NCI-H748 treated with DMSO at 0.1 percent for 48 hours (cell line): ENCODE data around the gene CD80.

Source experiments
- DNase-seq: peaks from one replicate; lab custom pipeline; 2025; lab: John Stamatoyannopoulos, UW

The CD80 gene

GRCh38 chr3:119543147-119543546 is 16.3 kb downstream of the CD80 start:
- no peak for DNase-seq

- no peak for DNase-seq
These were observed 17.1 kb downstream of the CD80 start for GRCh38 chr3:119542168-119542767.

GRCh38 chr3:119541547-119541946 is 17.9 kb downstream of the CD80 start:
- no peak for DNase-seq

- DNase-seq, result no peak
These were observed 20.6 kb downstream of the CD80 start for GRCh38 chr3:119538772-119539171.

GRCh38 chr3:119536757-119537156 is 22.7 kb downstream of the CD80 start:
- no peak for DNase-seq

DNA sequence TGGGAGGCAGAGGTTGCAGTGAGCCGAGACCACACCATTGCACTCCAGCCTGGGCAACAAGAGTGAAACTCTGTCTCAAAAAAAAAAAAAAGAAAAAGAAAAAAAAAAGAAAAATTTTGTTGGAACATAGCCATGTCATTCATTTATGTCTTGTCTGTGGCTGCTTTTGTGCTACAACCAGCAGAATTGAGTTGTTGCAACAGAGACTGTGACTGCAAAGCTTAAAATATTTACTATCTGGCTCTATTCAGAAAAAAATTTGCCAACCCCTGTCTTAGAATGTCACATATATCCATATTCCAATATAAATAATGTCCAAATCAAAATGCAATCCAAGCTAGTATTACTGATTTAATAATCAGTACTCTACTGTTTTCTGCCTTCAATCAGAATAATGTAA is 25.1 kb downstream of the CD80 start:
- no peak for DNase-seq

DNA sequence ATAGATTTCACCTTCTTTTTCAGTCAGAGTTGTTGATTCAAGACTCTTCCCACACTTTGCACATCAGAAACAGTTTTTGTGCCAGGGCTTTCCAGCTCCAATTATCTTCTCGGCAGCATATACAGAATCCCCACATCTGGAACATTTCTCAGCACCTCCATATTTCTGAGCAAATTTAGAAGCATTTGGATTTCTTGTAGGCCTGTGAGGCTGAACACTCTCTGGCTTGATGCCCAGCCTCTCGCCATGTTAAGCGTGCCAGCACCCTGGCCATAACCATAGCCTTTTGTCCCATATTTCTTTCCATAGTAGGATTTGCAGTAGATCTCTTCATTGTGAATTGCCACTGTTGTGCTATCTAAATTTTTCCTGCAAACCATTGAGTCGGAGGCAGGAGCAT is 28.3 kb downstream of the CD80 start:
- DNase-seq, result no peak

DNA sequence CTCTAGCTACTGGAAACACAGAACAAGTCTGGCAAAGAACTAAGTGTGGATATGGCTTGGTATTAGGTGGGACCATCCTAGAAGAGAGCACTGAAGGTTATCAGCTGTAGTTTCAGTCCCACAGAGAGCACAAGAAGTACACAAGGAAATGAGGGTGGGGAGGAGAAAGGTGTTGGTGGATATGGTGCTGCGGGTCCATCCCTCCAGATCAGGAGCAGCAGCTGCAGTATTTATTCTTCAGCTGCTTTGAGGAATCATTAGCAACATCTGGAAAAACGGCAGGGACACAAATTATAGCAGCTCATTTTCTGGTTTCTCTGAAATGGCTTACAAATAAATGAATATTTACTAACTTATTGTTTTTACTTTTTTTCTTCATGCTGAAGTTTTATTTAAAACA is 29.0 kb downstream of the CD80 start:
- no peak for DNase-seq

- no peak for DNase-seq
These were observed 29.5 kb downstream of the CD80 start for GRCh38 chr3:119529883-119530282.

DNA sequence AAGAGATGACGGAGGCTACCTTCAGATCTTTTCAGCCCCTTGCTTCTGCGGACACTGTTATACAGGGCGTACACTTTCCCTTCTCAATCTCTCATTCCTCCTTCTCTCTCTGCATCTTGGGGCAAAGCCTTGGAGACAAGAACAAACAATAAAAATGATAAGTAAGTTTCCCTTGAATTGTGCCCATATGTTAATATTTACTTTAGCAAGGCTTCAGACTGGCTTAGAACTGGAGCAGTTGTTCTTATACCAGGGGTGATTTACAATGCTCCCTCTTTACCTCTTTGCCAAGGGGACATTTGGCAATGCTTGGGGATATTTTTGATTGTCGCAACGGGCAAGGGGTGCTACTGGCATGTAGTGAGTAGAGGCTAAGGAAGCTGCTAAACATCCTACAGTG is 31.7 kb downstream of the CD80 start:
- no peak for DNase-seq

DNA sequence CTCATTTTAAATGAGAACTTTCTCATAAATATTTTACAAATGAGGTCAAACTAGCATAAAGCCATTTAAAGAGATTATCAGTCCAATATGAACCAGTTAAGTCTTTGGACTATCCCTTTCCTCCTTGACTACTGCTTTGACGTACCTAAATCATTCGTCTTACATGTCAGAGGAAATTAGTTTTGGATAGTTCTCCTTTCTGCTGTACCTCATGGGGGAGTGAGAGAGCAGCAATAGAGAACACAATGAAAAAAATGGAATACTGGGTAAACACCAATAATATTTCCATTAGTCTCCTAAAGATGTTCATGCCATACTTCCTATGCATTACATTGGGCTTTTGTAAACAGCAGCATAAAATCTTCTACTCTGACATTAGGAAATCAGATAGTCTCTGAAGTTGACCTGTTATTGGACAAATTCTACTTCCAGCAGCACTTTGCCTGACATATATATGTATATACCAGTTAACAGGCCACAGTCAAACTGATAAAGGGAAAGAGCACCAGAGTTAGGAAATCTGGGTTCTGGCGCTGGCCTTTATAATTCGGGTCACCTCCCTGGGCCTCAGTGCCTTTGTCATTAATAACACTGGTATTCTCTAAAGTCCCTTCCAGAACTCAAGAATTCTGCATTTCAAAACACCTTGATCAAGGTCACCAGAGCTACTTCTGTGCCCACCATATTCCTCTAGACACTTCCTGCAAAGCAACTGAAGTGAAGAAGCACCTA is 34.3 kb downstream of the CD80 start:
- DNase-seq, result no peak

DNA sequence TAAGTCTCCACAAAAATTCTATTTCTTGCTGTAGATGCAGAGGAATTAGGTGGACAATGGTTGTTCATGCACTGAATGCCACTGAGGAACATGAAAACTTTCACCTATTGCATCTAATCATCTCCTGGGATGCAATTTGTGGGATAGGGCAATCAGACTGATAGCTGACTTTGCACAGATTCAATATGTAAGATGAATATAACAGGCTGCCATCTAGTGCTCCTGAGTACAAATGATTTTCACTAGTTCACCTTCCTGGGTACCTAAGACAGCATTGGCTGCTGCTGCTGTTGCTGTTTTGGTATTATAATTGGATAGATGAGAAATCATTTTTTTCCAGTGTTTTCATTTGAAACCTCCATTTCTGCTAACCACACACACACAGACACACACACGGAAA is 41.4 kb downstream of the CD80 start:
- no peak for DNase-seq

DNA sequence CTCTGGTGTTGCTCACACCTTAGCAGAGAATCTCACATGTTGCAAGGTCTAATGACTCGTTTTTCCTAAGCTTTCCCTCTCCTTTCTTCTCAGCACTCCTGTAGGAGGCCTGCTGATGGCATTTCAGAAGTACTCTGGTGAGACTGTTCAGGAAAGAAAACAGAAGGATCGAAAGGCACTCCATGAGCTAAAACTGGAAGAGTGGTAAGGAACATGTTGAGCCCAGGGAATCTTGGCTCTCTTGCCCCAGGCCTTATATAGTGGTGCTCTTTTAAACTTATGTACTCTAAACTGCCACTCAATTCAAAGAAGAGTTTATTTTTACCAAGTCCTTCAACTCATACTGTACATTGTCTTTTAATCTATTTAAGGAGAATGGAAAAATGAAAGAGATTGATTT is 42.3 kb downstream of the CD80 start:
- no peak for DNase-seq

DNA sequence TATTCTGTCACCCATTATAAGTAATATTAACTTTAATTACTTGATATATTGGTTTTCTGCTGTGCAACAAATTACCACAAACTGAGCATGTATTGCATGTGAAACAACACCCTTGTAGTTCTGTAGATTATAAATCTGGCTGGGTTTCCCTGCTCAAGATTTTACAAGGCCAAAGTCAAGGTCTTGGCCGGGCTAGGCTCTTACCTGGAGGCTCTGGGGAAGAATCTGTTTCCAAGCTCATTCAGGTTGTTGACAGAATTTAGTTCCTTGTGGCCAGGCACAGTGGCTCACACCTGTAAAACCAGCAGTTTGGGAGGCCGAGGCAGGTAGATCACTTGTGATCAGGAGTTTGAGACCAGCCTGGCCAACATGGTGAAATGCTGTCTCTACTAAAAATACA is 44.8 kb downstream of the CD80 start:
- no peak for DNase-seq

GRCh38 chr3:119510690-119511089 is 48.7 kb downstream of the CD80 start:
- no peak for DNase-seq

DNA sequence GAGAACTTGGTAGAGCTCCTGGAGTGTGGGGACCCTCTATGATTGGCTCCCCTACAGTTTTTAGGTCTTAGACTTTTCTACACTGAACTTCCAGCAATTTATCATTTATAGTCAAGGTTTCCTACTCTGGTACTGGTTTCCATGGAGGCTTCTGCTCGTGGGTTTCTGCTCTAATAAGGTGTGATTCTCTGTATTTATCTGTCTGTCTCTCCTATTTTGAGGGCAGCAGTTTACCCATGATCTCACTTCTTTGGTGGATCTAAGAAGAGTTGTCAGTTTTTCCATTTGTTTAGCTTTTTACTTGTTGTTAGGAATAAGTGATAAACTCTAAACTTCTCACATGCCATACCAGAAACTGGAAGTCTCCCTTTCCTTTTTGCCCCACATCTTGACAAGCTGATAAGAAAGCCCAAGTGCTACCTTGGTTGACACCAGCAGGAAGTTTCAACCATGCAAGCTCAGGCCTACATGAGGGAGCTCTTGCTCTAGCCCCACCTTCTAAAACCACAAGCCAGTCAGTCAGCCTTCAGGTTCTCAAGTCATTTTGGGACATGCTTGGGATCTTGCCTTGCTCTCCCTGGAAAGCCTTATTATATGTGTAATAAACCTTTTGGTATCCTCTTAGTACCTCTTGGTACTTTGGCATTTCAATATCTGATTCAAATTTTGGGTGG is 51.1 kb downstream of the CD80 start:
- no peak for DNase-seq

DNA sequence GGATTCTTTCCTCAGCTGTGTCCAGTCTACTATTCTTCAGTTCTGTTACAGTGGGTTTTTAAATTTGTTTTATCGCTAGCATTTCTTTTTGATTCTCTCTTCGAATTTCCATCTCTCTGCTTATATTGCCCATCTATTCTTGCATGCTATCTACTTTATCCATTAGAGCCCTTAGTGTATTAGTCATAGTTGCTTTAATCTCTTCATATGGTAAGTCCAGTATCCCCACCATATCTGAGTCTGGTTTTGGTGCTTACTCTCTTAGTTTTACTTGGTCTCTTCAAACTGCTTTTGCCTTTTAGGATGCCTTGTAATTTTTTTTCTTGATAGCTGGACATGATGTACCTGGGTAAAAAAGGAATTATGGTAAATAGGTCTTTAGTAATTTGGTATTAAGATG is 52.0 kb downstream of the CD80 start:
- no peak for DNase-seq

DNA sequence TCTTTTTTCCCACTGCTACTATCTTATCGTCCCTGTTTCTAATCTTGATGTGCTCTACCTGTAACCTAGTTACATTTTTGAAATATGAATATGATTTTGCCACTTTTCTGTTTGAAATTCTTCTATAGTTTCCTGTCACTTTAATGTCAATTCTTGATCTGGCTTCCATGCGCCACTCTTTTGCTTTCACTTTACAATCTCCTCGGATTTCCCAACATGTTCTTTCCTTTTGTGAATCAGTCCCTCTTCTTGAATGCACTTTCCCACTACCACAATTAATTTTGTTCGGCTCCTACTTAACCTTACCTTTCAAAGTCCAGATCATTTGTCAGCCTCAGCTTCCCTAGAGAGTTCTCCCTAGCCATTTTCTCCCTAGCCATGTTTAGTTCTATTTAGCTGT is 52.8 kb downstream of the CD80 start:
- DNase-seq, result no peak

DNA sequence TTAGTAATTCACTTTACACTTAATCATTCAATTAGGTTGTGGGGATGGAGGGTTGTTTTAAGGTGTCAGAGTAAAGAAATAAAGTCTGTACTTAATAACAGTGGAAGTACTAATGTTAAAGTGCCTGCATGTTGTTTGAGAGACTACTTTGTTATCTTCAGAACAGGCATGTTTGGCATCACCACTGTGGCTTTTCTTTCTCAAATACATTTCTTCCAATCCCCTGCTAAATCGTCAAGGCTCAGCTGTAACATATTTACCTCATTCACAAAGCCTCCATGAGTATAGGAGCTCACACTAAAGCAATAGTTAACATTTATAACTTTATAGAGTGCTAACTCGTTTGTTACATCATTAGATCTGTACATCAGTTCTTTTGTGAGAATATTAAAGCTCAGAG is 58.5 kb downstream of the CD80 start:
- DNase-seq, result no peak

DNA sequence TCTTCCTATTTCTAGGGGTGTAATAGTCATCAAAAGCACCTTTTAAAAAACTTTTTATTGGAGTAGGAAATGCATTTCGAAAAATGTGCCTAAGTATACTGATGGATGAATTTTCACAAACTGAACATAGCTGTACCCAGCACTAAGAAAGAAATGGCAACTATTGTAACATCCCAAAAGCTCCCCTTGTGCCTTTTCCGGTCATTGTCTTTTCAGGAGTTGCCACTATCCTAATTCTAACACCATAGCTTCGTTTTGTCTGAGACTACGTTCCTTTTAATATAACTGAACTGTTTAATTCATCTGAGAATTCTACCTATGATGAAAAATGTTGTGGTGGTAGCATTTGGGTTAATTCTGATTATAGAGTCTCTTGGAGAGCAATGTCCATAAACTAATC is 59.1 kb downstream of the CD80 start:
- no peak for DNase-seq

DNA sequence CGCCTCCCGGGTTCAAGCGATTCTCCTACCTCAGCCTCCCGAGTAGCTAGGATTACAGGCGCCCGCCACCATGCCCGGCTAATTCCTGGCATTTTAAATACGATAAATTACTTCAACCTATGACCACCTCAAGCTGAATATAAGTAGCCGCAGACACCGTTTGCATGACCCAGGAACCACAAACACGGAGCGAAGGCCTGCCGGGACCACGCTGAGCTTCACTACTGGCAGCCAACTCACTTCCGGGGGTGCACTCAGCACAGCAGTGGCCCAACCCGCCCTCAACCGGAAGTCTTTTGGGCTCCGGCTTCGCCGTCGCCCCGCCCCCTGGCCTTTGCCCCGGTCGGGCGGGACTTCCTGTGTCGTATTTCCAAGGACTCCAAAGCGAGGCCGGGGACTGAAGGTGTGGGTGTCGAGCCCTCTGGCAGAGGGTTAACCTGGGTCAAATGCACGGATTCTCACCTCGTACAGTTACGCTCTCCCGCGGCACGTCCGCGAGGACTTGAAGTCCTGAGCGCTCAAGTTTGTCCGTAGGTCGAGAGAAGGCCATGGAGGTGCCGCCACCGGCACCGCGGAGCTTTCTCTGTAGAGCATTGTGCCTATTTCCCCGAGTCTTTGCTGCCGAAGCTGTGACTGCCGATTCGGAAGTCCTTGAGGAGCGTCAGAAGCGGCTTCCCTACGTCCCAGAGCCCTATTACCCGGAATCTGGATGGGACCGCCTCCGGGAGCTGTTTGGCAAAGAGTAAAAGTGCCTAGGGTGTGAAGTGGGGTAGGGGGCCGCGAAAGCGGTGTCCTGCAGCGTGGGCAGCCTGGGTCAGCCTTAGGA is 61.0 kb downstream of the CD80 start, which contains the start of gene TIMMDC1:
Gene TIMMDC1, plus strand, starts transcription at position 362 of the 826 bp plus-strand sequence. Its CDS starts 187 bp downstream, at position 549.
- peak; percentile 82 for DNase-seq

GRCh38 chr3:119497820-119498185 is 61.6 kb downstream of the CD80 start:
- DNase-seq, result no peak

DNA sequence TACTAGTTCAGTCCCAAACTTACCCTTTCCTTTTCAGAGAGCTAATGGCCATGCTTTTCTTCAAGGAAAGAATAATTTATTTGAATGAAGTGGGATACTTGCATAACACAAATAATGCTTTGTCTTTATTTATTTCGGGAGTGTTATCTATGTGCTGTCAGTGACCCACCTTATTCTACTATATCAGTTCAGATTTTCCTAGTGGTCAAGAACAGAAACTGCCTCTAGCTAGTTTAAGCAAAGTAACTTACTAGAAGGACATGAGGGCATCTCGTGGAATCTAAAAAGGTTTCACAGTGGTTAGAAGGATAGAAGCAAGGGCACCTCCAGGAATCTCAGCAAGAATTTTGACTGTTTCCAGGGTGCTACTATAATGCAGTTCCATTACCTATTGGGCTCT is 64.8 kb downstream of the CD80 start:
- DNase-seq, result no peak
